Measurements from ENCODE around the gene CNTFR. TPM values are rescaled to one million over a fixed set of nuclear protein-coding genes. Genes with fewer than 3 reads are reported as not detected.

Gene CNTFR
- total RNA-seq, 2 experiments from 2014 or later = not detected

- no TSS peak for BruUV-seq (replicated peaks)
- H3K4me2 ChIP-seq (ENCODE audit: low read length) = no peak overlapping the region
- no peak overlapping the region for H3K27ac ChIP-seq (ENCODE audit: low read depth, low read length, poor library complexity, severe bottlenecking)
- H3K36me3 ChIP-seq (ENCODE audit: insufficient read depth, low read length) = no peaks in the 10 kb centered on the region
- H3K4me3 ChIP-seq (ENCODE audit: low read depth, low read length, poor library complexity, severe bottlenecking) = no peak overlapping the region
- H3K9me3 ChIP-seq (ENCODE audit: low read length) = no peaks in the 10 kb centered on the region
- no peak for TF ChIP-seq EZH2phosphoT487 (IDR thresholded peaks at IDR 0.05; ENCODE audit: borderline replicate concordance, low read depth, low read length)
- TF ChIP-seq, protein P1, sequence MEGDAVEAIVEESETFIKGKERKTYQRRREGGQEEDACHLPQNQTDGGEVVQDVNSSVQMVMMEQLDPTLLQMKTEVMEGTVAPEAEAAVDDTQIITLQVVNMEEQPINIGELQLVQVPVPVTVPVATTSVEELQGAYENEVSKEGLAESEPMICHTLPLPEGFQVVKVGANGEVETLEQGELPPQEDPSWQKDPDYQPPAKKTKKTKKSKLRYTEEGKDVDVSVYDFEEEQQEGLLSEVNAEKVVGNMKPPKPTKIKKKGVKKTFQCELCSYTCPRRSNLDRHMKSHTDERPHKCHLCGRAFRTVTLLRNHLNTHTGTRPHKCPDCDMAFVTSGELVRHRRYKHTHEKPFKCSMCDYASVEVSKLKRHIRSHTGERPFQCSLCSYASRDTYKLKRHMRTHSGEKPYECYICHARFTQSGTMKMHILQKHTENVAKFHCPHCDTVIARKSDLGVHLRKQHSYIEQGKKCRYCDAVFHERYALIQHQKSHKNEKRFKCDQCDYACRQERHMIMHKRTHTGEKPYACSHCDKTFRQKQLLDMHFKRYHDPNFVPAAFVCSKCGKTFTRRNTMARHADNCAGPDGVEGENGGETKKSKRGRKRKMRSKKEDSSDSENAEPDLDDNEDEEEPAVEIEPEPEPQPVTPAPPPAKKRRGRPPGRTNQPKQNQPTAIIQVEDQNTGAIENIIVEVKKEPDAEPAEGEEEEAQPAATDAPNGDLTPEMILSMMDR (conservative IDR thresholded peaks at IDR 0.05; ENCODE audit: low read length) = no peak
- no peaks in the 10 kb centered on the region for H4K20me1 ChIP-seq (ENCODE audit: insufficient read depth, low read length)
- DNase-seq (ENCODE audit: low spot score) = no peak
- H3K79me2 ChIP-seq (ENCODE audit: insufficient read depth, low read depth, low read length) = no peaks in the 10 kb centered on the region
- ChIA-PET CTCF (ENCODE audit: unreplicated experiment) (no interaction called here), POLR2A (interaction anchor here (0.5 kb wide), 1 partner anchor 86 kb away, joined by 3 read pairs; no protein-coding TSS in a partner anchor)
- intact Hi-C loops (cut with micrococcal nuclease; ENCODE audit: unreplicated experiment) = no loop called here
- H3K9me2 ChIP-seq (ENCODE audit: insufficient read depth, low read length) = no peaks in the 10 kb centered on the region
- H3K4me1 ChIP-seq (ENCODE audit: insufficient read depth, low read length, poor library complexity, severe bottlenecking) = peaks cover 12% of the 10 kb centered on the region
- no peak overlapping the region for H2AFZ ChIP-seq (ENCODE audit: low read length)
Observed at GRCh38 chr9:34520505-34521385, 68.8 kb downstream of the CNTFR start.

GRCh38 chr9:34520096-34520495, 69.4 kb downstream of the CNTFR start:
- Histone ChIP-seq H3K4me1 (ENCODE audit: insufficient read depth, low read length, poor library complexity, severe bottlenecking) (peaks cover 12% of the 10 kb centered on the region), H3K9me2 (ENCODE audit: insufficient read depth, low read length) (no peaks in the 10 kb centered on the region), H2AFZ (ENCODE audit: low read length) (no peak overlapping the region), H4K20me1 (ENCODE audit: insufficient read depth, low read length) (no peaks in the 10 kb centered on the region), H3K79me2 (ENCODE audit: insufficient read depth, low read depth, low read length) (no peaks in the 10 kb centered on the region), H3K27ac (ENCODE audit: low read depth, low read length, poor library complexity, severe bottlenecking) (no peak overlapping the region), H3K9me3 (ENCODE audit: low read length) (no peaks in the 10 kb centered on the region), H3K4me3 (ENCODE audit: low read depth, low read length, poor library complexity, severe bottlenecking) (no peak overlapping the region), H3K36me3 (ENCODE audit: insufficient read depth, low read length) (no peaks in the 10 kb centered on the region), H3K4me2 (ENCODE audit: low read length) (no peak overlapping the region)
- BruUV-seq (replicated peaks) = no TSS peak
- ChIA-PET CTCF (ENCODE audit: unreplicated experiment) (no interaction called here), POLR2A (no interaction called here)
- no peak for DNase-seq (ENCODE audit: low spot score)
- TF ChIP-seq, protein P1 (conservative IDR thresholded peaks at IDR 0.05; ENCODE audit: low read length) = no peak
- no peak for TF ChIP-seq EZH2phosphoT487 (IDR thresholded peaks at IDR 0.05; ENCODE audit: borderline replicate concordance, low read depth, low read length)
- intact Hi-C loops (cut with micrococcal nuclease; ENCODE audit: unreplicated experiment) = no loop called here

All from OCI-LY7 (cell line).